Left colon (tissue), 2 donors: ENCODE measurements around the gene UBQLN3. TPM values are rescaled to one million over a fixed set of nuclear protein-coding genes. Genes with fewer than 3 reads are reported as not detected.

Source experiments
- ATAC-seq: fragments of 200-7000 bp; cut with Tn5 transposase; one replicate; pipeline ENCODE4 v1.9.1; 2020; ENCODE audit warnings: mild to moderate bottlenecking, moderate library complexity
- DNase-seq, 2 donors: peaks; one replicate each; pipeline ENCODE4 v3.0.0-alpha.2; 2020
- intact Hi-C, 2 donors: fragments of 100-400 bp; cut with DNase I in 1 of 2; cut with micrococcal nuclease in 1 of 2; formaldehyde crosslinking; loops; one replicate each; pipeline versions ENCODE4 v1.11.2 to v1.14.0; 2022; cut with DNase I, micrococcal nuclease
- long read RNA-seq: library from polyadenylated mRNA; unstranded; transcript quantifications from one replicate; pipeline ENCODE4 v2.0.0, GENCODE V29; 2021
- total RNA-seq, 2 donors: library from RNA; stranded (reverse); fragmentation: NEBNext Ultra II Directional; extraction: Animal tissue kit (Norgen Biotek cat#: 25700); gene quantifications; one replicate each; pipeline ENCODE4 v1.2.1, GENCODE V29; 2021
- donor health status: DM: no; HTN: no; CAD: no.
- donor health status: DM: yes; HTN: yes; CAD: no.

Gene UBQLN3
- total RNA-seq = not detected
- long read RNA-seq = 0 reads

DNA sequence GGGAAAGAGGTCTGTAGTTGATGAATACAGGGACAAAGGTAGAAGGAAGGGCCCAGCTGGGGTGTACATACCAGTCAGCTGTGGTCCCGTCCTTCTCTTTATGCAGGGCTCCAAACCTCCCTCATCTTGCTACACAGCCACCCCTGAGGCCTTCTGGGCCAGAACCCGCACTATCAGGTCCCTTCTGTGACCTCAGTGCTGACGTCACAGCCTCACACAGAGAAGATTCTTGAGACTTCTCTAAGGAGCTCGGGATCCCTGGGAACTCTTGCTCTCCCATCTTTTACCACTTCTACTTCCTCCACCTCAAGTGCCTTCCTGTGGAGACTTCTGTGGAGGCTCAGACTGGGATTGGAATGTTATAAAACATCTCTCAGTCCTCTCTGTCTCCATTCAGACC, at the start of gene UBQLN3:
Gene UBQLN3, minus strand, starts transcription at position 155 of the 400 bp plus-strand sequence. CDS start 399 bp downstream, outside the sequence.
- intact Hi-C loops = no loop called here
- ATAC-seq = no peak
- DNase-seq = no peak

DNA sequence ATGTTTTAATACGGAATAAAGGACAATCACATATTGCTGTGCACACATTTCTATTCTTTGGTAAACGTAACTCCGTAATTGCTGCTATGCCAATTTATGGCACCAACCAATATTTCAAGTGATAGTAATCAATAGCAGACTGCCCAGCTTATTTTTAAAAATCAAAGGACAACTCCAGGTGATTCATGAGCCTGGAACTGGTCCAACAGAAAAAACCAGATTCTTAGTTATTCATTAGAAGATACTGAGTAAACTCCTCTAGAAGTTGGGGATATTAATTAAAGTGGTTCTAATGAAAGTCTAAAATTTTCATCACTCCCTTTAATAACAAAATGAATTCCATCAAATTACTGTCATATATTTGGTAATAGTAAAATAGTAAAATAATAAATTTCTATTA, 48.0 kb upstream of the UBQLN3 start:
- intact Hi-C loops = no loop called here
- no peak for DNase-seq
- no peak for ATAC-seq

DNA sequence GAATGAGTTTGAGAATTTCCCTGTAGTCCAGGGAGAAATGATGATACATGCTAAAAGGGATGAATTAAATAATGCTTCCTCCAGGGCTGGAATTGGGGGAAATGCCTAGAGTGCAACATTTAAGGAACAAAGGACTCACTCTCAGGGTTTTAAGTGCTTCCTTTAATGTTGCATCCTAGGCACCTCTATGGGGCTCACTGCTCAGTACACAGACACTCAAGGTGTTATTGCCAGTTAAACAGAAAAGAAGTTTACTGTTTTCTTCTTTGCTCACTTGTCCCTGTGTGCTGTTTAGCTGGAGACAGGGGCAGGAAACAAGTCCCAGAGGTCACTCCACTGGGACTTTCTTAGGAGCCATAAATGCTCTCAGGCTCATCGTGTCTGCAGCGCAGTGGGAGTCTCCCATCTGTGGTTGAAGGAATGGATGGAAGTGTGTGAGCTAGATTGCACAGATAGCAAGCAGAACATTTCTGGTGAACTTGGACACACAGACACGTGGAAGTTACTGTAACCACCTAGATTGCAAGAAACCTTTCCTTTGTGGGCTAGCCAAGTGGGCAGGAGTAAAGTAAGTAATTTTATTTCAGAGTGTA, 46.9 kb upstream of the UBQLN3 start:
- intact Hi-C loops = no loop called here
- no peak for DNase-seq
- ATAC-seq = no peak

GRCh38 chr11:5553343-5553742, 43.6 kb upstream of the UBQLN3 start:
- intact Hi-C loops = no loop called here
- no peak for ATAC-seq
- no peak for DNase-seq

- no peak for DNase-seq
- intact Hi-C loops = no loop called here
- ATAC-seq = no peak
Measured at GRCh38 chr11:5550440-5551095, 40.8 kb upstream of the UBQLN3 start.

DNA sequence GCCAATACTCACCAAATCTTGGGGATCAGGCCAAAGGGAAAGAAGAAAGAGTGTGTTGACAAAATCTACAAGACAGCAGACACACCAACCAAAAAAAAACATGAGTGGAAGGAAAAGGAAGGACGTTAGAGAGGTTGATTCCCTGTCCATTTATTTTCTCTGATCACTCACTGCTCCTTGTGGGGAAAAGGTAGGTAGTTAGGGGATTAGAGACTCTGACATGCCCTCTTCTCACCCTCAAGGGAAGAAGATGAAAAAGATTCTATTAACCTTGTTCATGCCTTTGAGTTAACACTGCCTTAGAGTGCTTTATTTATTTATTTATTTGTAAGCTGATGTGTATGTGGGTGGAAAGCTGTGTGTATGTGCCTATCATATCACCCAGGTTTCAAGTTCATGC, 38.7 kb upstream of the UBQLN3 start, which contains the start of gene OR52H1:
Gene OR52H1, minus strand, starts transcription at position 101 of the 400 bp plus-strand sequence. CDS start 3,035 bp downstream, outside the sequence.
- DNase-seq (no peak), ATAC-seq (no peak)
- intact Hi-C loops = no loop called here

DNA sequence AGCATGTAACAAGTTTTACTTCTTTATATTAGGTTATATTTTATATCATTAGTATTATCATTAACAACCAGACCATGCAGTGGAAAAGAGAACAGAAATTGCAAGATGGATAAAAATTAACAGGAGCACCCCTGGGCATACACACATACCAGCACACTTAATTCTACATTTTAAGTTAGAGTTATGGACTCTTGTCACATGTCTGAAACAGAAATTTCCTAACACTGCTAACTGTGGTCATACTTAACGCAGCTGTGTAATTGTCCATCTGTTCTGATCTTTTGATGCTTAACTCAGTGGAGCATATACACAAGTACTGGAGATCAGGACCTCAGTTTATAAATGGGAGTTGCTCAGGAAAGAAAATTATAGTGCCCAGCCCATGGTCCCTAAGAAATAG, 38.2 kb upstream of the UBQLN3 start:
- ATAC-seq = no peak
- intact Hi-C loops = no loop called here
- DNase-seq = no peak

- intact Hi-C loops = no loop called here
- DNase-seq (no peak), ATAC-seq (no peak)
Measured at GRCh38 chr11:5546457-5546856, 36.7 kb upstream of the UBQLN3 start.

- intact Hi-C loops = no loop called here
- DNase-seq (no peak), ATAC-seq (no peak)
Measured at GRCh38 chr11:5541427-5541826, 31.7 kb upstream of the UBQLN3 start.

DNA sequence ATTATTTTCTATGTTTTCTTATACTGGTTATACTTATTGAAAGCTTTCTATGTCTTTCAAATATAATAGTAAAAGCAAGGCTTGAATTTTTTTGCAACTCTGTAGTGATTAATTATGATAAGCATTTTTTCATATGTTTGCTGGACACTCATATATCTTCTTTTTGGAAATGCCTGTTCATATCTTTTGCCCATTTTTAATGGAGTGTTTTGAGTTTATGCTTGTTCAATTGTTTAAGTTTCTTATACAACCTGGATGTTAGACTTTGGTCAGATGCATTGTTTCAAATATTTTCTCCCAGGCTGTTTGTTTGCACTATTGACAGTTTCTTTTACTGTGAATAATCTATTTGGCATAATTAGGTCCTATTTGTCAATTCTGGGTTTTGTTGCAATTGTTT, 26.7 kb upstream of the UBQLN3 start:
- intact Hi-C loops = no loop called here
- no peak for DNase-seq
- no peak for ATAC-seq

DNA sequence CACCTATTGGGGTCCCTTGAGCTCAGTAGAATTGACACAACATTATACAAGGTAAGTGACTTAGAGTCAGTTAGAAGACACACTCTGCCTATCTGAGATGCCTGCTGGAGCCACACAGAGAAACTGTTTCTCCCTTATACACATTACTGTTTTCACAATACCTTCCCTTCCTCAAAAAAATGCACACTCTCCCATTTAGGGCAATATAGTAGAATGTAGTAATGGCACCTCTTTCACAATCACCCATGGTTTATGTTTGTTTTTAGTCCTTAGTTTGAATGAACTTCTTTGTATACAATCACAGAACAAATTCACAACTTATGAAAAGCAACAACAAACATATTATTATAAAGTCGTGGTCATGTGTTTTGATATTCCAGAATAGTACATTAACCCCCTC, 24.3 kb upstream of the UBQLN3 start:
- ATAC-seq = no peak
- DNase-seq = no peak
- intact Hi-C loops = no loop called here

DNA sequence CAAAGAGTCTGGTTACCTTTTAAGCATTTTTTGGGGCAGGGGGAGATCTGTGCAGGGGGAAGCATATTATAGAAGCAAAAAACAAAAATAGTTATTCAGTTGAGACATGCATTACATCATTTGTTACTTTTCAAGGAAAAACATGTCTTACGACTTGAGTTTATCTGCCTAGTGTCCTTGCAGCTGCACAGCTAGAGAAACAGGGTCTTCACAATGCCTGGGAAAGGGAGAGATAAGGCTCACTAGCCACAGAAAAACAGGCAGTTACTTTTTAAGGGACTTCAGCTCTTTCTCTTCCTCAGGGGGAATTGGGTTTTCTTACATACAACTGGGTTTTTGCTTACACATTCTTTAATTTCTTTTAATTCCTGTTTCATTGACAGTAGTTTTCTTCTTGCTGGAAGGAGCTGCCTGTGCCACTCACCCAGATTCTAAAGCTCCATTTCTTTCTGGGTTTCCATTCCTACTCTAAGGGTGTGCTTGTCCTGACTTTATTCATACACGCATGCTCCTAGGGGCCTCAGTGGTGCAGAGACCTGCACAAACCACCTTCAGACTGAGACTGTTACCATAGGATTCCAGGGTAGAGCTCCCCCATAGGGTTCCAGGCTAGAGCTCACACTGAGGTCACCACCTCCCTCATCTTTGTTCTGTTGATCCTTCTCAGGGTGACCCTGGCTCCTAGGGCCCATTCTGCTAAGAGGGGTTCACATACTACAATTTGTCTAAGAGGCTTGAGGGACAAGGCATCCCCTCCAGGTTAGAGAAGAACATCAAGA, 21.5 kb upstream of the UBQLN3 start:
- DNase-seq (no peak), ATAC-seq (no peak)
- intact Hi-C loops = no loop called here

- no peak for DNase-seq
- ATAC-seq = no peak
- intact Hi-C loops = no loop called here
Measured at GRCh38 chr11:5528495-5528894, 18.7 kb upstream of the UBQLN3 start.

DNA sequence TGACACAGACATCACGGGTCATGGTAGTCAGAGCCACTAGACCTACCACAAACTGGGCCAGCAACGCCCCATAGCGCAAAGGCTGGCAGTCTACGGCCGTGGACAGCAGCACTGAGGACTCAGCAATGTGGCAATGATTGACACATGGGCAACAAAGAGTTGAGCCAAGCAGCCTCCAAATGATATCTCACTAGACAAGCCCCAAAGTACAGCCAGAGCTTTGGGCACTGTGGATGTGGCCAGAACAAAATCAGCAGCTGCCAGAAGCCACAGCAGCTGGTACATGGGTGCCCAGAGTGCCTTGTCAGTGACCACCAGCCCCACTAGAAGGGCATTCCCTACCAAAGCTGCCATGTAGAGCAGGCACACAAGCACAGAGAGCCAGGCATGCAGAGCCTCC, 18.0 kb upstream of the UBQLN3 start:
- no peak for ATAC-seq
- intact Hi-C loops = no loop called here

DNA sequence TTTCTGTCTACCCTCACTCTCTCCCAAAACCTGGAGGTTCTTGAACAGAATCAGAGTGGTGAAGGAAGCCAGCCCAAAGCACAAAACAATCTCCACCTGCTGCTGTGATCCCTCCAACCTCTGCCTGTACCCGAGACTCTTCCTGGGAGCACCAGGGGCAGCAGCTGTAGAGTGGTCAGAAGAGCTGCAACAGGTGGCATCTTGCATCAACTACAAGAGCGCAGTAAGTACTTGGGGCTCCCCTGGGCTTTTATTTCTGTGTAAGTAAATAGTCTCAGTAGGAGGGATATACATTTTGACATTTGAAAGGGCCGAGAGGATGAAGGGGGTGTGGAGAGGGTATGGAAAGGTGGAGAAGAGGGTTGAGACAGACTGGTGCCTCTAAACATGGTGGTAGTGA, 15.0 kb upstream of the UBQLN3 start:
- DNase-seq = no peak
- intact Hi-C loops = no loop called here

More for the DNA sequence above, 18.0 kb upstream of the UBQLN3 start:
- DNase-seq = no peak

DNA sequence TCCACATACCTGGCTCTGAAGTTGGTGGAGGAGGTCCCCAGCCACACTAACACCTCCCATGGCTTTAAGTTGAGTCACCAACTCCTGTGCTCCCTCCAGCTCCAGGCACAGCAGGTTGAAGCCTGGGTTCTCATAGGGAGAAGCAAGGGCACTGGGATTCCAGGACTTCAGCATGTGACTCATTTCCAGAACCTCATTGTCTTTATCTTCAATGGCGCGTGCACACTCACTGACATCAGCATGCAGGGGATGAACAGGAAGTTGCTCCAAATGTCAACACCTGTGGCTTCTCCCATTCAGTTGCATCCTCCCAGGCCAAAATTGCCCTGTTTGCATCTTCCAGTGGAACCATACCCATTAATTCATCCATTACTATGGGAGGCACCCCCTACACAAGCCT, 12.6 kb upstream of the UBQLN3 start:
- intact Hi-C loops = no loop called here
- no peak for ATAC-seq
- no peak for DNase-seq

More for the DNA sequence above, 15.0 kb upstream of the UBQLN3 start:
- no peak for ATAC-seq

GRCh38 chr11:5521540-5521939, 11.8 kb upstream of the UBQLN3 start:
- no peak for ATAC-seq
- intact Hi-C loops = no loop called here
- DNase-seq = no peak

- DNase-seq = no peak
- intact Hi-C loops = no loop called here
- no peak for ATAC-seq
Measured at GRCh38 chr11:5516599-5516998, 6.8 kb upstream of the UBQLN3 start, which contains the start of gene UBQLNL. Gene UBQLNL, minus strand, starts transcription at chr11:5516699. Its CDS starts 258 bp downstream, at chr11:5516441.

- ATAC-seq (no peak), DNase-seq (no peak)
- intact Hi-C loops = no loop called here
Measured at GRCh38 chr11:5514841-5515240, 5.1 kb upstream of the UBQLN3 start.

DNA sequence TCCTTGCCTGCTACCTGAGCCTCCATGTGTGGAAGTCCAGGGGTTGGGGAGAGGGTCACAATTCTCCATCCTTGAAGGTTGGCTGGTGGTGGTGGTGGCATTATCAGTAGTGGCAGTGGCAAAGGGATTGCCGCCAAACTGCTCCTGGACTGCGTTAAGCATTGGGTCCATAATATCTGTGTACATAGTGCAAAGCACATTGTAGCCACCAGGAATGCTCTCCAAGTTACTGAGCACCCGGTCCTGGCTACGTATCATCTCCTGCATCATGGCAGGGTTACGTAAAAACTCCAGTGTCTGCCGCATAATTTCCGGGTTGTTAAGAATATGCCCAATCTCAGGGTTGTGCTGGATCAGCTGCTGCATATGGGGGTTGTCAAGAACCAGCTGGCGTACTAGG, 1.2 kb downstream of the UBQLN3 start:
- DNase-seq (no peak), ATAC-seq (no peak)
- intact Hi-C loops = no loop called here
